H1 (cell line): ENCODE data around the gene SFTPA2. TPM values are rescaled to one million over a fixed set of nuclear protein-coding genes. Genes with fewer than 3 reads are reported as not detected.

Source experiments
- ATF3 ChIP-seq: IDR thresholded peaks from 2 replicates; pipeline ENCODE4 v1.6.1; 2011; ENCODE audit warnings: low read depth, mild to moderate bottlenecking, low read length; ENCODE audit not compliant: insufficient read depth
- BRCA1 ChIP-seq: IDR thresholded peaks from 2 replicates; pipeline ENCODE4 v1.6.1; 2012; ENCODE audit warnings: low read depth, low read length, improper control_type of control experiment
- CHD7 ChIP-seq: fragments of 300-600 bp; sonication (generic); IDR thresholded peaks from 2 replicates; pipeline ENCODE4 v1.7.1; 2012; ENCODE audit warnings: low read length, moderate library complexity, mild to moderate bottlenecking, inconsistent platforms; ENCODE audit not compliant: insufficient replicate concordance
- JUN ChIP-seq: IDR thresholded peaks from 2 replicates; pipeline ENCODE4 v1.6.1; 2011; ENCODE audit warnings: low read depth, mild to moderate bottlenecking, improper control_type of control experiment, low read length
- PHF8 ChIP-seq: fragments of 200-600 bp; sonication (generic); conservative IDR thresholded peaks from 2 replicates; pipeline ENCODE4 v1.7.1; 2012; ENCODE audit warnings: low read depth, mild to moderate bottlenecking, inconsistent platforms, low read length, moderate library complexity
- RBBP5 ChIP-seq: IDR thresholded peaks from 2 replicates; pipeline ENCODE4 v1.7.1; 2012; ENCODE audit warnings: low read depth, mild to moderate bottlenecking, inconsistent platforms, low read length, moderate library complexity, borderline replicate concordance
- polyA plus RNA-seq, 7 experiments: library from polyadenylated mRNA; depleted of rRNA in 3 of 7; stranded (reverse) in 5 of 7; unstranded in 2 of 7; fragments of >200 nt in 5 of 7; fragments of 200-250 nt in 2 of 7; gene quantifications; 1 replicate in 5 of 7; 2 replicates in 1 of 7; 4 replicates in 1 of 7; pipeline versions ENCODE4 v1.2.1 to v1.2.3, GENCODE V29; 2011 to 2013; ENCODE audit warnings: missing spikeins in 2 of 7, mixed read lengths in 2 of 7
- total RNA-seq: library from RNA; stranded (reverse); fragmentation: NEBNext Ultra II Directional; extraction: Animal tissue kit (Norgen Biotek cat#: 25700); gene quantifications from 2 replicates; pipeline ENCODE4 v1.2.1, GENCODE V29; 2021
- TF ChIP-seq, protein P1 (sequence below): IDR thresholded peaks from 2 replicates; pipeline ENCODE4 v1.6.1; 2012; ENCODE audit warnings: inconsistent platforms

SFTPA2 gene
- total and polyA plus RNA-seq, 2 of the 8 experiments (the other 6 are each of a cell fraction or from before 2014, with no cell fraction given): not detected

DNA sequence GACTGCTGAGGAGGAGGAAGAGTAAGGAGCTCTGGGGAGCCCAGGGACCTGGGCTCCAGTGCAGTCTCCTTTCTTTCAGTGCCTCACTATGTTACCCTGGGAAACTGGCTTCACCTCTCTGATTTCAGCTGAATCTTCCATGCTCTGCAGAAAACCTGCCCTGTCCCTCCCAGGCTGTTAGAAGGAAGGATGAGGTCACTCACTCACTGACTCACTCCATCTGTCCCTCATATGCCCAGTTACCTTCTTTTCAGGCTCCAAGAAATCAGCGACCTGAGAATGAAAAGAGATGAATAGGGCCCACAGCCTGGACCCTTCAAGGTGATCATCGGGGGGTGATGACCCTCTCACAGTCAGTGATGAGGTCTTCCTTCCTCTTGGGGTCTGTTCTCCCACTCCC lies 481 bp downstream of the SFTPA2 start (continued):
- TF ChIP-seq CHD7: no peak
- no peak for TF ChIP-seq RBBP5
- no peak for TF ChIP-seq ATF3
- no peak for TF ChIP-seq BRCA1
- TF ChIP-seq, protein P1, sequence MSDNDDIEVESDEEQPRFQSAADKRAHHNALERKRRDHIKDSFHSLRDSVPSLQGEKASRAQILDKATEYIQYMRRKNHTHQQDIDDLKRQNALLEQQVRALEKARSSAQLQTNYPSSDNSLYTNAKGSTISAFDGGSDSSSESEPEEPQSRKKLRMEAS: no peak
- no peak for TF ChIP-seq JUN
- TF ChIP-seq PHF8: no peak
